Measurements from ENCODE around the gene WDR38.

GRCh38 chr9:124835026-124835557 is 18.2 kb upstream of the WDR38 start:
- TF ChIP-seq CTCF (IDR thresholded peaks at IDR 0.05) (no peak), POLR2AphosphoS5 (IDR thresholded peaks at IDR 0.05) (no peak), POLR2A (IDR thresholded peaks at IDR 0.05) (no peak), EP300 (IDR thresholded peaks at IDR 0.05; ENCODE audit: low read depth) (no peak)
